ENCODE measurements around the gene NCKAP5. TPM values are rescaled to one million over a fixed set of nuclear protein-coding genes. Genes with fewer than 3 reads are reported as not detected.
A peak's percentile ranks its signal among the peaks of the same experiment; 100 is the strongest.

The NCKAP5 gene
- polyA plus RNA-seq, 2 of the 4 experiments (the other 2 are of a cell fraction), result 3.0 to 4.1 TPM

- no peak for FAIRE-seq
- WGBS (ENCODE audit: missing lambda C conversion rate), result 68% methylated on average over 4 of the region's 4 CpGs
- Histone ChIP-seq H3K4me2 (no peak overlapping the region), H3K27ac (no peak overlapping the region), H3K4me3 (no peak overlapping the region), H3K4me1 (no peaks in the 10 kb centered on the region; the same call in 2 of the 3 replicates), H3K9me3 (no peaks in the 10 kb centered on the region)
- ChIA-PET POLR2A (no interaction called here), CTCF (interaction anchor here (1.2 kb wide), 1 partner anchor 14 kb away, joined by 4 read pairs; no protein-coding TSS in a partner anchor)
- ATAC-seq, result no peak
- TF ChIP-seq FOSL2 (IDR thresholded peaks at IDR 0.05) (no peak), FOSL2 (CRISPR knock-in tag; IDR thresholded peaks at IDR 0.05) (no peak), HDAC2 (IDR thresholded peaks at IDR 0.05) (no peak), MYC (IDR thresholded peaks at IDR 0.05; ENCODE audit: borderline replicate concordance, low read length) (no peak), MAZ (IDR thresholded peaks at IDR 0.05; ENCODE audit: borderline replicate concordance, low read depth, low read length) (no peak), POLR2AphosphoS2 (conservative IDR thresholded peaks at IDR 0.05; ENCODE audit: low read length) (no peak), RFX5 (IDR thresholded peaks at IDR 0.05) (no peak)
- no peak for DNase-seq (ENCODE audit: low read depth in 1 of 2, low spot score in 1 of 2)
These were observed 902.7 kb downstream of the NCKAP5 start for GRCh38 chr2:132665401-132666140.

DNA sequence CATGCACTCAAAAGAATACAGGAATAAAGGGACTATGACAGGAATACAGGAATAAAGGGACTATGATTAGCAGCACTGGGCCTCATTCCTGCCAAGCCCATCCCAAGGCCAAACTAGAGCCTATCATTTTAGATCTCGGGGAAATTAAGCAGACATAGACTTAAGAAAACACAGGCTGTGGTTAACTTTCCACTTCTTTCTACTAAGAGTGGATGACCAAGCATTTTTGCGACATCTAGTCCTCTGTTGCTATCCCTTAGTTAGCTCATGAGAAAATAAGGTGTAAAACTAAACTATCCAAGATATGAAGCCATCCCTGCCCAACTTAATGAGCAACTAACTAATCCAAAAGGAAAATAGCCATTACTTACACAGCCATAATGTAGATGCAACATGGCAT lies 904.2 kb downstream of the NCKAP5 start:
- Histone ChIP-seq H3K27ac (no peak overlapping the region), H3K9me3 (no peaks in the 10 kb centered on the region), H3K4me3 (no peak overlapping the region), H3K4me2 (no peak overlapping the region), H3K4me1 (no peaks in the 10 kb centered on the region; the same call in 2 of the 3 replicates)
- WGBS (ENCODE audit: missing lambda C conversion rate), result 89% methylated on average over 2 of the region's 2 CpGs
- ChIA-PET POLR2A (no interaction called here), CTCF (interaction anchor here (0.9 to 1.2 kb wide), 3 partner anchors 11 to 18 kb away, joined by 3 to 4 read pairs (median 3); no protein-coding TSS in a partner anchor)
- ATAC-seq, result no peak
- FAIRE-seq, result no peak
- no peak for DNase-seq (ENCODE audit: low read depth in 1 of 2, low spot score in 1 of 2)
- peak; percentile 23 for TF ChIP-seq MAFK (IDR thresholded peaks at IDR 0.05; ENCODE audit: partially characterized antibody)
- TF ChIP-seq NPAS2 (CRISPR knock-in tag; IDR thresholded peaks at IDR 0.05; ENCODE audit: borderline replicate concordance), result no peak

DNA sequence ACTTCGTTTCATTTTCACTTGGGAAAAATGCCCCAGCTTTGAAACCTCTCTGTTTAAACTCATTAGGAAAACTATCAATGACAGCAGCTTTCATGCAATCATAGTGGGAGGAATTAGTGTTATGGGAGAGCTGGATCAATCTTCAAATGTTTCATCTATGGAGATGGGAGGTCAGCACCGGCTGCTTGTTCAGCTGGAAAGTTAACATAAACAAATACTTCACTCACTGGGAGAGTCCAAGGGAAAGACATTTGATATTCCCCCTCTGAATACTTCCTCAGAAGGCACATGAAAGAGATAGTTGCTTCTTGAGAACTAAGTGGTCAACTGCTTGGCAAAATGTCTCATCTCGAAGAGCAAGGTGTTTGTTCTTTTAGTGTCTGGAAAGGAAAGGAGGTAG lies 905.5 kb downstream of the NCKAP5 start:
- ATAC-seq, result no peak
- no peak for FAIRE-seq
- DNase-seq (ENCODE audit: low read depth in 1 of 2, low spot score in 1 of 2), result no peak
- no peaks in the 10 kb centered on the region for H3K9me3 ChIP-seq
- POLR2A ChIA-PET, result no interaction called here
- H3K4me3 ChIP-seq, result no peak overlapping the region
- CTCF ChIA-PET, result interaction anchor here (0.9 kb wide), 1 partner anchor 12 kb away, joined by 3 read pairs; no protein-coding TSS in a partner anchor
- no peak overlapping the region for H3K27ac ChIP-seq
- TF ChIP-seq REST (IDR thresholded peaks at IDR 0.05) (no peak), EHF (CRISPR knock-in tag; IDR thresholded peaks at IDR 0.05) (no peak)
- TF ChIP-seq, protein P1, sequence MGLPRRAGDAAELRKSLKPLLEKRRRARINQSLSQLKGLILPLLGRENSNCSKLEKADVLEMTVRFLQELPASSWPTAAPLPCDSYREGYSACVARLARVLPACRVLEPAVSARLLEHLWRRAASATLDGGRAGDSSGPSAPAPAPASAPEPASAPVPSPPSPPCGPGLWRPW (IDR thresholded peaks at IDR 0.05), result no peak
- H3K4me2 ChIP-seq, result no peak overlapping the region
- 39% methylated on average over 3 of the region's 3 CpGs for WGBS (ENCODE audit: missing lambda C conversion rate)
- no peaks in the 10 kb centered on the region for H3K4me1 ChIP-seq

GRCh38 chr2:132659331-132659730 lies 908.9 kb downstream of the NCKAP5 start:
- ChIA-PET CTCF (interaction anchor here (1.4 to 2.8 kb wide), 2 partner anchors 9 to 13 kb away, joined by 4 to 7 read pairs; no protein-coding TSS in a partner anchor), POLR2A (no interaction called here)
- Histone ChIP-seq H3K4me2 (no peak overlapping the region), H3K27ac (no peak overlapping the region), H3K9me3 (no peaks in the 10 kb centered on the region), H3K4me1 (no peaks in the 10 kb centered on the region), H3K4me3 (no peak overlapping the region)
- ATAC-seq, result no peak
- 88% methylated on average over 3 of the region's 3 CpGs for whole genome bisulfite sequencing (ENCODE audit: missing lambda C conversion rate)
- DNase-seq (ENCODE audit: low read depth in 1 of 2, low spot score in 1 of 2), result no peak
- FAIRE-seq, result no peak
- TF ChIP-seq FOSB (CRISPR knock-in tag; IDR thresholded peaks at IDR 0.05), result no peak
- no peak for TF ChIP-seq CTCF (IDR thresholded peaks at IDR 0.05)
- TF ChIP-seq SREBF2 (IDR thresholded peaks at IDR 0.05), result no peak
- no peak for TF ChIP-seq CBX2 (IDR thresholded peaks at IDR 0.05; ENCODE audit: borderline replicate concordance, low read depth)
- TF ChIP-seq, protein P1 (IDR thresholded peaks at IDR 0.05), result no peak
- no peak for TF ChIP-seq HOXB13 (CRISPR knock-in tag; IDR thresholded peaks at IDR 0.05; ENCODE audit: low read depth)
- no peak for TF ChIP-seq EHMT2 (IDR thresholded peaks at IDR 0.05; ENCODE audit: low read depth)
- no peak for TF ChIP-seq JUNB (IDR thresholded peaks at IDR 0.05)

Data from A549 (cell line).